Stomach (tissue), 4 donors: Measurements from ENCODE around the gene DCHS2.

Source experiments
- CTCF ChIP-seq, 7 experiments: fragments of 450-650 bp in 4 of 7; fragments of 200-600 bp in 3 of 7; sonication (generic) in 3 of 7; IDR thresholded peaks; one replicate each; pipeline ENCODE4 v1.5.1; 2016 to 2019; ENCODE audit warnings: antibody characterized with exemption in 7 of 7, control low read depth in 2 of 7, mild to moderate bottlenecking in 1 of 7
- EP300 ChIP-seq: sonication (generic); formaldehyde crosslinking; IDR thresholded peaks from one replicate; pipeline ENCODE4 v1.6.1; 2017; ENCODE audit warnings: antibody characterized with exemption
- POLR2A ChIP-seq, 4 donors: fragments of 450-650 bp; IDR thresholded peaks; one replicate each; pipeline ENCODE4 v1.6.1; 2016; ENCODE audit warnings: antibody characterized with exemption in 4 of 4, control low read depth in 2 of 4, mild to moderate bottlenecking in 1 of 4, moderate library complexity in 1 of 4
- POLR2AphosphoS5 ChIP-seq, 3 donors: sonication (generic); formaldehyde crosslinking; IDR thresholded peaks; one replicate each; pipeline ENCODE4 v1.6.1; 2016; ENCODE audit warnings: antibody characterized with exemption in 3 of 3

GRCh38 chr4:154465085-154465484 is 26.5 kb downstream of the DCHS2 start:
- TF ChIP-seq CTCF (IDR thresholded peaks at IDR 0.05): no peak
- TF ChIP-seq POLR2A (IDR thresholded peaks at IDR 0.05): no peak
- TF ChIP-seq EP300: no peak
- TF ChIP-seq POLR2AphosphoS5 (IDR thresholded peaks at IDR 0.05): no peak
